Loucy (cell line): ENCODE measurements around the gene ANKUB1.

Experiments
- H2AFZ ChIP-seq: fragments of 200-600 bp; sonication (generic); 2 replicates; pipeline ENCODE4 v1.6.0; 2016; ENCODE audit warnings: antibody characterized with exemption, mild to moderate bottlenecking, low read length, moderate library complexity
- H3F3A ChIP-seq: fragments of 200-600 bp; 2 replicates; pipeline ENCODE4 v1.6.0; 2016; ENCODE audit warnings: antibody characterized with exemption, low read depth, mild to moderate bottlenecking
- H3K27me3 ChIP-seq: fragments of 200-600 bp; sonication (generic); 2 replicates; pipeline ENCODE4 v1.6.1; 2014; ENCODE audit warnings: low read length, mild to moderate bottlenecking; ENCODE audit not compliant: insufficient read depth, poor library complexity, severe bottlenecking
- H3K36me3 ChIP-seq: fragments of 200-600 bp; sonication (generic); 2 replicates; pipeline ENCODE4 v1.6.1; 2016; ENCODE audit warnings: low read length; ENCODE audit not compliant: insufficient read depth
- H3K4me1 ChIP-seq: fragments of 200-600 bp; sonication (generic); 2 replicates; pipeline ENCODE4 v1.5.1; 2014; ENCODE audit warnings: low read length, mild to moderate bottlenecking; ENCODE audit not compliant: insufficient read depth, poor library complexity, severe bottlenecking
- H3K4me2 ChIP-seq: fragments of 200-600 bp; sonication (generic); 2 replicates; pipeline ENCODE4 v1.6.0; 2014; ENCODE audit warnings: antibody characterized with exemption, low read length, low read depth, mild to moderate bottlenecking; ENCODE audit not compliant: poor library complexity, severe bottlenecking
- H3K4me3 ChIP-seq: fragments of 200-600 bp; sonication (generic); 2 replicates; pipeline ENCODE4 v1.5.1; 2014; ENCODE audit warnings: low read length, mild to moderate bottlenecking, mixed read lengths; ENCODE audit not compliant: poor library complexity, severe bottlenecking
- H3K79me2 ChIP-seq: fragments of 200-600 bp; sonication (generic); 2 replicates; pipeline ENCODE4 v1.6.1; 2014; ENCODE audit warnings: low read length; ENCODE audit not compliant: insufficient read depth
- H3K9ac ChIP-seq: fragments of 200-600 bp; sonication (generic); 2 replicates; pipeline ENCODE4 v1.6.0; 2014; ENCODE audit warnings: mild to moderate bottlenecking, low read depth, low read length, moderate library complexity; ENCODE audit not compliant: poor library complexity, severe bottlenecking
- H3K9me2 ChIP-seq: fragments of 200-600 bp; sonication (generic); replicated peaks from 2 replicates; pipeline ENCODE4 v1.6.1; 2016; ENCODE audit warnings: low read depth, low read length, mixed read lengths
- H3K9me3 ChIP-seq: fragments of 200-600 bp; sonication (generic); 2 replicates; pipeline ENCODE4 v1.6.1; 2014; ENCODE audit warnings: mild to moderate bottlenecking, antibody characterized with exemption, low read length, low read depth; ENCODE audit not compliant: insufficient read depth
- H4K20me1 ChIP-seq: fragments of 200-600 bp; sonication (generic); 2 replicates; pipeline ENCODE4 v1.6.0; 2014; ENCODE audit warnings: antibody characterized with exemption, low read length, mild to moderate bottlenecking; ENCODE audit not compliant: insufficient read depth, poor library complexity, severe bottlenecking
- EZH2phosphoT487 ChIP-seq: fragments of 200-600 bp; IDR thresholded peaks from 2 replicates; pipeline ENCODE4 v1.6.1; 2018; ENCODE audit warnings: antibody characterized with exemption, mild to moderate bottlenecking, moderate library complexity, borderline replicate concordance
- TF ChIP-seq, protein P1 (sequence below): fragments of 200-600 bp; sonication (generic); conservative IDR thresholded peaks from 2 replicates; pipeline ENCODE4 v1.5.1; 2014; ENCODE audit warnings: mild to moderate bottlenecking, antibody characterized with exemption, low read length

ANKUB1 gene

DNA sequence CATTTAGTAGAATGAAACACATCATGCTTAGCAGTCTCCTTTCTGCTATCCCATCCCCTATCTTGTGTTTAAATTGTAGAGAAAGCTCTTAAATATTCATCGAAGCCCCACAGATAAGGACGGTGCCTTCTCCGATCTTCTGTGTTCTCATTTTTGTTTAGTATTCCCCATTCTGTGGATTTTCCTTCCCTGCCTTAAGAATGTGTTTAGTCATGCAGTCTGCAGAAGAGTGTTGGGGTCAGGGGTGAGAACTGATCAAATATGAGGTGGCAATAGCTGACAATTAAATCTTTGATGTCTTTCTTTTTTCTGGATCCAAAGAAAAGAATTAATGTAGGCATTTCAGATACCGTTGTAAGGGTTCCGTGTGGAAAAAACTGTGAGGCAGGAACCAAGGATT is 9.3 kb upstream of the ANKUB1 start:
- no peaks in the 10 kb centered on the region for H3K9me2 ChIP-seq
- H3K27me3 ChIP-seq, result no peaks in the 10 kb centered on the region
- H3K9me3 ChIP-seq, result no peaks in the 10 kb centered on the region
- H4K20me1 ChIP-seq, result no peaks in the 10 kb centered on the region
- H3K9ac ChIP-seq, result no peak overlapping the region
- H3K4me3 ChIP-seq, result no peak overlapping the region
- H3F3A ChIP-seq, result no peaks in the 10 kb centered on the region
- no peaks in the 10 kb centered on the region for H3K79me2 ChIP-seq
- H3K36me3 ChIP-seq, result no peaks in the 10 kb centered on the region
- H3K4me1 ChIP-seq, result no peaks in the 10 kb centered on the region
- no peak overlapping the region for H2AFZ ChIP-seq
- H3K4me2 ChIP-seq, result no peak overlapping the region
- TF ChIP-seq, protein P1, sequence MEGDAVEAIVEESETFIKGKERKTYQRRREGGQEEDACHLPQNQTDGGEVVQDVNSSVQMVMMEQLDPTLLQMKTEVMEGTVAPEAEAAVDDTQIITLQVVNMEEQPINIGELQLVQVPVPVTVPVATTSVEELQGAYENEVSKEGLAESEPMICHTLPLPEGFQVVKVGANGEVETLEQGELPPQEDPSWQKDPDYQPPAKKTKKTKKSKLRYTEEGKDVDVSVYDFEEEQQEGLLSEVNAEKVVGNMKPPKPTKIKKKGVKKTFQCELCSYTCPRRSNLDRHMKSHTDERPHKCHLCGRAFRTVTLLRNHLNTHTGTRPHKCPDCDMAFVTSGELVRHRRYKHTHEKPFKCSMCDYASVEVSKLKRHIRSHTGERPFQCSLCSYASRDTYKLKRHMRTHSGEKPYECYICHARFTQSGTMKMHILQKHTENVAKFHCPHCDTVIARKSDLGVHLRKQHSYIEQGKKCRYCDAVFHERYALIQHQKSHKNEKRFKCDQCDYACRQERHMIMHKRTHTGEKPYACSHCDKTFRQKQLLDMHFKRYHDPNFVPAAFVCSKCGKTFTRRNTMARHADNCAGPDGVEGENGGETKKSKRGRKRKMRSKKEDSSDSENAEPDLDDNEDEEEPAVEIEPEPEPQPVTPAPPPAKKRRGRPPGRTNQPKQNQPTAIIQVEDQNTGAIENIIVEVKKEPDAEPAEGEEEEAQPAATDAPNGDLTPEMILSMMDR, result no peak
- no peak for TF ChIP-seq EZH2phosphoT487

DNA sequence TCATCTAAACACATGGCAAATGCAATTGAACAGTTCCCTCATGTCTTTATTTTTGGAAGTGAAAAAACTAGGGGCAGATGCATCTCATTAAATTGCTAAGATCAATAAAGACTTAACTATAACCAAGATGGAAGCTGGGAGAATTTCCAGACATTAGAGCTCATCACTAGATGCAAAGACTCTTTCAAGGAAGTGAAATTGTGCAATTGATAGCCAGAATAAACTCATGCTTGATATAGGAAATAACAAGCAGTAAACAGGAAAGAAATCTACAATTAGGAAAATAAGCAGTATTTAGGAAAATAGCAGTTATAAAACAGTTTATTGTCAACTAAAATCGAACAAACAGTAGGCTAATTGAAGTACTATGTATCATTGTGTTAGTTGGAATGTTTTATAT is 8.8 kb upstream of the ANKUB1 start:
- no peaks in the 10 kb centered on the region for H4K20me1 ChIP-seq
- H2AFZ ChIP-seq, result no peak overlapping the region
- no peak overlapping the region for H3K9ac ChIP-seq
- no peak overlapping the region for H3K4me3 ChIP-seq
- H3K9me2 ChIP-seq, result no peaks in the 10 kb centered on the region
- H3K79me2 ChIP-seq, result no peaks in the 10 kb centered on the region
- H3K27me3 ChIP-seq, result no peaks in the 10 kb centered on the region
- H3K4me1 ChIP-seq, result no peaks in the 10 kb centered on the region
- no peaks in the 10 kb centered on the region for H3K36me3 ChIP-seq
- H3K4me2 ChIP-seq, result no peak overlapping the region
- no peaks in the 10 kb centered on the region for H3F3A ChIP-seq
- TF ChIP-seq EZH2phosphoT487, result no peak
- TF ChIP-seq, protein P1, result no peak
- no peaks in the 10 kb centered on the region for H3K9me3 ChIP-seq

DNA sequence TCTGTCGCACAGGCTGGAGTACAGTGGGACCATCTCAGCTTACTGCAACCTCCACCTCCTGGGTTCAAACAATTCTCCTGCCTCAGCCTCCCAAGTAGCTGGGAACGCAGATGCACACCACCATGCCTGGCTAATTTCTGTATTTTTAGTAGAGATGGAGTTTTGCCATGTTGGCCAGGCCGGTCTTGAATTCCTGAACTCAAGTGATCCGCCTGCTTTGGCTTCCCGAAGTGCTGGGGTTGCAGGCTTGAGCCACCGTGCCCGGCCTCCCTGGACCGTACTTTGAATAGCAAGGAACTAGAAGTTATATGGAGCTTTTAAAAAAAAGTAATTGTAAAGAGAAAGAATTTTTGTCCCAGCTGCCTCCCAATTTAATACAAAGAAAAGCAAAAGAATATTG is 8.3 kb upstream of the ANKUB1 start:
- Histone ChIP-seq H3K79me2 (no peaks in the 10 kb centered on the region), H4K20me1 (no peaks in the 10 kb centered on the region), H3K9ac (no peak overlapping the region), H3K9me3 (no peaks in the 10 kb centered on the region), H3K4me3 (no peak overlapping the region), H2AFZ (no peak overlapping the region), H3K4me2 (no peak overlapping the region), H3K36me3 (no peaks in the 10 kb centered on the region), H3K27me3 (no peaks in the 10 kb centered on the region), H3K9me2 (no peaks in the 10 kb centered on the region), H3F3A (no peaks in the 10 kb centered on the region), H3K4me1 (no peaks in the 10 kb centered on the region)
- no peak for TF ChIP-seq EZH2phosphoT487
- TF ChIP-seq, protein P1, result no peak
